T follicular helper cell (primary cell): ENCODE measurements around the gene HIVEP3.

Source experiments
- DNase-seq: peaks from one replicate; pipeline ENCODE4 v3.0.0-alpha.2; 2020; ENCODE audit warnings: low read depth

HIVEP3 gene

GRCh38 chr1:41513383-41513735 lies 405.4 kb downstream of the HIVEP3 start:
- DNase-seq, result no peak

GRCh38 chr1:41512701-41513382 lies 405.9 kb downstream of the HIVEP3 start:
- no peak for DNase-seq

- no peak for DNase-seq
Observed at GRCh38 chr1:41511239-41511540, 407.5 kb downstream of the HIVEP3 start.

GRCh38 chr1:41510531-41511238 lies 408.0 kb downstream of the HIVEP3 start:
- DNase-seq, result no peak

- no peak for DNase-seq
Observed at GRCh38 chr1:41509270-41509671, 409.5 kb downstream of the HIVEP3 start.

GRCh38 chr1:41508290-41508689 lies 410.4 kb downstream of the HIVEP3 start:
- DNase-seq, result no peak

- DNase-seq, result no peak
Observed at GRCh38 chr1:41507836-41508235, 410.9 kb downstream of the HIVEP3 start.

GRCh38 chr1:41507110-41507720 lies 411.5 kb downstream of the HIVEP3 start:
- no peak for DNase-seq

GRCh38 chr1:41504114-41505035 lies 414.3 kb downstream of the HIVEP3 start:
- DNase-seq, result no peak

- DNase-seq, result no peak
Observed at GRCh38 chr1:41503538-41504113, 415.1 kb downstream of the HIVEP3 start.

GRCh38 chr1:41502912-41503311 lies 415.8 kb downstream of the HIVEP3 start:
- no peak for DNase-seq

- no peak for DNase-seq
Observed at GRCh38 chr1:41501581-41501980, 417.1 kb downstream of the HIVEP3 start.

GRCh38 chr1:41500781-41501518 lies 417.8 kb downstream of the HIVEP3 start:
- DNase-seq, result no peak

GRCh38 chr1:41500378-41500777 lies 418.3 kb downstream of the HIVEP3 start:
- no peak for DNase-seq

- no peak for DNase-seq
Observed at GRCh38 chr1:41499591-41499990, 419.1 kb downstream of the HIVEP3 start.

GRCh38 chr1:41498804-41499203 lies 419.9 kb downstream of the HIVEP3 start:
- DNase-seq, result no peak

- DNase-seq, result no peak
Observed at GRCh38 chr1:41498391-41498790, 420.3 kb downstream of the HIVEP3 start.

GRCh38 chr1:41497461-41498030 lies 421.2 kb downstream of the HIVEP3 start:
- no peak for DNase-seq

GRCh38 chr1:41497056-41497440 lies 421.7 kb downstream of the HIVEP3 start:
- DNase-seq, result no peak

GRCh38 chr1:41496080-41497055 lies 422.4 kb downstream of the HIVEP3 start:
- DNase-seq, result no peak
